HG03280 (cell line): ENCODE data around the gene VPS45.
"Not testable (repeated sequence)": the region's sequence is repeated elsewhere in the genome, so short reads cannot be mapped to it uniquely, and the experiment has no call there.

Experiments used
- ATAC-seq: cut with Tn5 transposase; IDR thresholded peaks from one replicate; pipeline ENCODE4 v1.9.1; 2021; ENCODE audit warnings: mild to moderate bottlenecking, moderate library complexity; ENCODE audit not compliant: unreplicated experiment

VPS45 gene

GRCh38 chr1:150186438-150186788, 118.8 kb downstream of the VPS45 start:
- ATAC-seq: not testable (repeated sequence)

DNA sequence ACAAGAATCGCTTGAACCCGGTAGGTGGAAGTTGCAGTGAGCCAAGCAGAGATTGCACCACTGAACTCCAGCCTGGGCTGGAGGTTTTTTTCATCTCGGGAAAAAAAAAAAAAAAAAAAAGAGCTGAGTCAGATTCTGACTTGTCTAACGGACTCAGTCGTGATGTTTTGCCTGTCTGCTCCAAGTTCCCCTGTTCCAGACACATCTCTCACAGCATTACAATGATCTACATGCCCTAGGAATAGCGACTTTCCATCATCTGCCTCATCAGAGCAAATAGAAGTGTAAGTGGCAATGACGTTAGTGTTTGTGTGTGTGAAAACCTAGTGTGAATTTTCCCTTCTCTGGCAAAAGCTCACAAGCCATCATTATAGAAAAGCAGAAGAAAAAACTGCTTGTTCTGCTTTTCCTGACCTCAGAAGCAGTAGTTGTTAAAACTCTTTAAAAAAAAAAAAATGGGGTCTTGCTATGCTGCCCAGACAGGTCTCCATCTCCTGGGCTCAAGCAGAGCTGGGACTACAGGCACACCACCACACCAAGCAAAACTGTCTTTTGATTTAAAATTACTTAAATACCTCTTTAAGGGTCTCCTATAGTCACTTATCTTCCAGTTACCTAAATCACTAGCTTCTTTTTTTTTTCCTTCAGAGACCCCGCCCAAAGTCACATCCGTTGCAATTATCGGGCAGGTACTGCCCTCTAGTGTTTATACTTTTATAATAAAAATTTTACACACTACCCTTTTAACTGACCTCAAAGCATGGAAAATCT, 119.4 kb downstream of the VPS45 start:
- no peak for ATAC-seq

GRCh38 chr1:150187560-150187931, 120.0 kb downstream of the VPS45 start:
- no peak for ATAC-seq

GRCh38 chr1:150192012-150192411, 124.4 kb downstream of the VPS45 start:
- no peak for ATAC-seq

- no peak for ATAC-seq
These were observed 126.9 kb downstream of the VPS45 start for GRCh38 chr1:150194381-150195031.
